ENCODE data around the gene LRP8.

GRCh38 chr1:53365437-53366063 lies 37.7 kb upstream of the LRP8 start:
- TF ChIP-seq, protein P1, sequence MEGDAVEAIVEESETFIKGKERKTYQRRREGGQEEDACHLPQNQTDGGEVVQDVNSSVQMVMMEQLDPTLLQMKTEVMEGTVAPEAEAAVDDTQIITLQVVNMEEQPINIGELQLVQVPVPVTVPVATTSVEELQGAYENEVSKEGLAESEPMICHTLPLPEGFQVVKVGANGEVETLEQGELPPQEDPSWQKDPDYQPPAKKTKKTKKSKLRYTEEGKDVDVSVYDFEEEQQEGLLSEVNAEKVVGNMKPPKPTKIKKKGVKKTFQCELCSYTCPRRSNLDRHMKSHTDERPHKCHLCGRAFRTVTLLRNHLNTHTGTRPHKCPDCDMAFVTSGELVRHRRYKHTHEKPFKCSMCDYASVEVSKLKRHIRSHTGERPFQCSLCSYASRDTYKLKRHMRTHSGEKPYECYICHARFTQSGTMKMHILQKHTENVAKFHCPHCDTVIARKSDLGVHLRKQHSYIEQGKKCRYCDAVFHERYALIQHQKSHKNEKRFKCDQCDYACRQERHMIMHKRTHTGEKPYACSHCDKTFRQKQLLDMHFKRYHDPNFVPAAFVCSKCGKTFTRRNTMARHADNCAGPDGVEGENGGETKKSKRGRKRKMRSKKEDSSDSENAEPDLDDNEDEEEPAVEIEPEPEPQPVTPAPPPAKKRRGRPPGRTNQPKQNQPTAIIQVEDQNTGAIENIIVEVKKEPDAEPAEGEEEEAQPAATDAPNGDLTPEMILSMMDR (IDR thresholded peaks at IDR 0.05) = no peak
- TF ChIP-seq POLR2A (IDR thresholded peaks at IDR 0.05) = no peak

All from stomach (tissue), 4 donors.